ENCODE results near the gene CNTNAP1. TPM values are rescaled to one million over a fixed set of nuclear protein-coding genes. Genes with fewer than 3 reads are reported as not detected.
"Not testable (repeated sequence)": the region's sequence is repeated elsewhere in the genome, so short reads cannot be mapped to it uniquely, and the experiment has no call there.

CNTNAP1 gene
- total RNA-seq = 1 to 10 TPM; 2.9 to 3.8 TPM

- POLR2A ChIA-PET = no interaction called here
- CTCF ChIA-PET = interaction anchor here (1.5 to 1.6 kb wide), 2 partner anchors 10 to 18 kb away, joined by 3 to 4 read pairs; no protein-coding TSS in a partner anchor
Measured at GRCh38 chr17:42681976-42682721, at the start of gene CNTNAP1. Gene CNTNAP1, plus strand, starts transcription at chr17:42682531. Its CDS starts 299 bp downstream, at chr17:42682830.

DNA sequence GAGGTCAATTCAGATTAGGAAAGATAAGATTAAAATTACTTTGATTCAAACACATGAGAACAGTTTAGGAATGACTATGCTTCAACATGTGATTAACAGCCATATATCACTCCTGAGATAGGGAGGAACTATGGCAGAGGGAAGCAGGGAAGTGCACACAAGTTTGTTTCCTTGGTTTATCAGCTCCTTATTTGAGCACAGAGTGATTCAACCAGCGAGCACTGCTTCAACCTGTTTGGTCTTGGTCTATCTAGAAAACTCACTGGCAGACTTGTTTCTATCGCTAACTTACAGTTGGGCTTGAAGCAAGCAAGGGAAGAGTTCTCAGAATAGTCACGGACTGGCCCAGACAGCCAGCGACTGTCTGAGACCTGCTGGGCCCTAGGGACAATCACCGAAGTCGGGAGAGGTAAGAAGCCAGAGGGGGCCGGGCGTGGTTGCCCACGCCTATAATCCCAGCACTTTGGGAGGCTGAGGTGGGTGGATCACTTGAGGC, 49.3 kb upstream of the CNTNAP1 start:
- ChIA-PET CTCF (interaction anchor here (1.3 kb wide), 1 partner anchor 11 kb away, joined by 3 read pairs; no protein-coding TSS in a partner anchor), POLR2A (no interaction called here)

- CTCF ChIA-PET = no interaction called here
- POLR2A ChIA-PET = no interaction called here
Measured at GRCh38 chr17:42639525-42640113, 42.7 kb upstream of the CNTNAP1 start.

- ChIA-PET POLR2A (no interaction called here), CTCF (no interaction called here)
Measured at GRCh38 chr17:42640121-42640520, 42.2 kb upstream of the CNTNAP1 start.

DNA sequence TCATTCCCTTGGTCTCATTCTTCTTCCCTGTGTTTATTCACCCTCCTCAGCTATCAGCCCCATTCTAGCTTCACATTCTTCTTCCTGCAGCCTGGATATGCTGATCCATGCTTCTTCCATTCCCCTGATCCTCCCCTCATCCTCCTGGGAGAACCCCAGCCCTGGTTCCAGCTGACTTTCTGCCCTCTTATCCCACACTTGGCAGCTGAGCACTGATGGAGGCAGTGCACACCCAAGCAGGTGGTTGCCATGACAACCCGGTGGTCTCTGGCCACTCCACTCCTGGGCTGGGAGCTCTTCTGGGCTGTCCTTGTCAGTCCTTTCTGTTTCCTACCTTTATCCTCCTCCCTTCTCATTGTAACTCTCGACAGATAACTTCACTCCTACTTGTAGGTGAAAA, 40.0 kb upstream of the CNTNAP1 start:
- ChIA-PET CTCF (no interaction called here), POLR2A (no interaction called here)

- CTCF ChIA-PET = interaction anchor here (1.1 kb wide), 1 partner anchor 96 kb away, joined by 3 read pairs; no protein-coding TSS in a partner anchor
- POLR2A ChIA-PET = no interaction called here
Measured at GRCh38 chr17:42647778-42648177, 34.6 kb upstream of the CNTNAP1 start.

DNA sequence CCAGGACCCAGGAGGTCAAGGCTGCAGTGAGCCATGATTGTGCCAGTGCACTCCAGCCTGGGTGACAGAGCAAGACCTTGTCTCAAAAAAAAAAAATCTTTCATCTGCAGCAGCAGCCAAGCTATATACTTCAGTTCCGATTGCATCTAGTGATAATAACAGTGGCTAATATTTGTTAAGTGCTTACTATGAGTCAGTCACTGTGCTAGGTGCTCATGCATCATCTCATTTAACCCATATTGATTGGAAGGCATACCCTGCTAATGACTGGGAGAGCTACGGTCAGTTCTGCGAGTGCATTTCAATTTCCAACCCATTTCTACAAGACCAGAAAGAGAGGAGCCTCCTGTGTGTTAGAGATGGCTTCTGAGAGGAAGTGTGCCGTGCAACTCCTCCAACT, 30.9 kb upstream of the CNTNAP1 start:
- POLR2A ChIA-PET = no interaction called here
- CTCF ChIA-PET = interaction anchor here (0.6 kb wide), 1 partner anchor 273 kb away, joined by 3 read pairs; no protein-coding TSS in a partner anchor

DNA sequence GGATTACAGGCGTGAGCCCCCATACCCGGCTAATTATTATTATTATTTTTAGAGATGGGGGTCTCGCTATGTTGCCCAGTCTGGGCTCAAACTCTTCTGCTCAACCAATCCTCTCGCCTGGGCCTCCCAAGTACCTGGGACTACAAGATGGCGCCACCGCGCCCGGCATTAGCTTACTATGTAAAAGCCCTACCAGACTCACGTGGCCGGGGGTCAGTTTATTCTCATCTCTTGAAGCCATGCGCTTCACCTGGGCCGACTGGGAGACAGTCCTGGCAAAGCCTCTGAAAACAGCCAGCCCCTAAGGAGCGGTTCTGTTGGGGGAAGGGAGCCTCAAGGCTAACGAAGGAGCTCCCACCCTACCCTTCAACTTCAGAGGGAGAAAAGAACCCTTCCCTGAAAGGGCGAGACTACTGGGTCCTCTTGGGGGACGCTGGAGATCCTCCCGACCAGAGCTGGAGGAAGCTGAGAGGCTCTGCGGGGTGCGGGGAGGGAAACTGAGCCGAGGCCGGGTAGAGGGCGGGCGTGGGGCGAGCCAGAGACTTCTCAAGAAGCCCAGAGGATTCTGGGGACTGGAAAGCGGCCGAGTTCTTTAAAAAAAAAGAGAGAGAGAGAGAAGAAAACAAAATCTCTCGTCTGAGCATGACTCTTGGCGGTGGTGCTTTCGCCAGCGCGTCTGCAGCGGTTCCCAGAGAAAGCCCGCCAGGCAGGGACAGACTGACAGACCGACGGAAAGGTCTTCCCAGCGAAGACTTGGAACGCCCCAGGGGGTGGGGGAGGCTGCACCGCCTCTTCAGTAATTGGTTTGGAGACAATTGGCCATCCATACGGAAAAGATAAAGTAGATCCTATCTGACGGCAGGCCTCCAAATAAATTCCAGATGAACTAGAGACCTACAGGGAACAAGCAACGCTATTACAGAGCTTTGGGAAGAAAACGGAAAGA, 28.9 kb upstream of the CNTNAP1 start:
- ChIA-PET CTCF (interaction anchor here (1.2 kb wide), 1 partner anchor 34 kb away, joined by 3 read pairs; no protein-coding TSS in a partner anchor), POLR2A (no interaction called here)

DNA sequence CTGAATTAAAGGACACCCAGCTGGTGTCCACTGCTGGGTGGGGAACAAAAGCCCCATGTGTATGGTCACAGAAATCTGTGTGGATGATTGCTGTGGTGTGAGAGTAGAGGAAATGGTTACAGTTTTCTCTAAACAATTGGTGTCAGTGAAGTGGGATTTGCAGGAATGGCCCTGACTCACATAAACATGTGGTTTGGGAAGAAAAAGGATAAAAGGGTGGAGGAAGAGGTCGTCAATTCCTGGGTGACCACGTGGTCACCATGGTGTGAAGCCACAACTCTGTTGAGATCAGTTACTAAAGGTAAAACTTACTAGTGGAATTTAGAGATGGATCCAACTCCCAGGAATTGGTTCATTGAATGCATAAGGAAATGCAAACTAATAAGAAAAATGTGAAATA, 26.8 kb upstream of the CNTNAP1 start:
- ChIA-PET POLR2A (interaction anchor here (0.7 kb wide), 1 partner anchor 169 kb away, joined by 3 read pairs; no protein-coding TSS in a partner anchor), CTCF (no interaction called here)

DNA sequence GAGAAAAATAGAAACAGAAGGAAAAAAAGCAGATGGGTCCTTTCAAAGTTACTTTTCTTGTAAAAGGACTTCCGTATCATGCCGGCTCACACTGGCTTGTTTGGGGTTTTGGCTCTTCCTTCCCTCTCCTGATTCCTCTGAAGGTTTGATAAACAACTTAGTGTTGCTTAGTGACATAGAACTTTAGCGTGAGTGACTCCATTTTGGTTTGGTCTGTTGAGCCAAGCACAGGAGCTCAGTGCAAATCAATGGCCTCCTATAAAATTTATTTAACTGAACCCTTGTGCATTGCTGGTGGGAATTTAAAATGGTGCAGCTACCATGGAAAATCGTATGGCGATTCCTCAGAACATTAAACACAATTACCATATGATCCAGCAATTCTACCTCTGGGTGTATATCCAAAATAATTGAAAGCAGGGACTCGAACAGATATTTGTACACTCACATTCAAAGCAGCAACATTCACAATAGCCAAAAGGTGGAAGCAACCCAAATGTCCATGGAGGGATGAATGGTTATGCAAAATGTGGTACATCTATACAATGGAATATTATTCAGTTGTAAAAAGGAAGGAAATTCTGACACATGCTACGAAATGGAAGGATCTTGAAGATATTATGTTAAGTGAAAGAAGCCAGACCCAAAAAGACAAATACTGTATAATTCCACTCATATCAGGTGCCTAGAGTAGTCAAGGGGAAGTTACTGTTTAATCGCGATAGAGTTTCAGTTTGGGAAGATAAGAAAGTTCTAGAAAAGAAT, 24.3 kb upstream of the CNTNAP1 start:
- CTCF ChIA-PET = interaction anchor here (0.6 to 6.3 kb wide), 5 partner anchors 9 to 842 kb away, joined by 3 to 33 read pairs (median 4); partner anchors contain the start of gene PLEKHH3
- POLR2A ChIA-PET = interaction anchor here (0.6 kb wide), 1 partner anchor 212 kb away, joined by 3 read pairs; no protein-coding TSS in a partner anchor

- ChIA-PET CTCF (interaction anchor here (0.5 to 6.3 kb wide), 5 partner anchors 16 to 142 kb away, joined by 3 to 33 read pairs (median 3); partner anchors contain the start of gene PLEKHH3), POLR2A (interaction anchor here (0.6 to 1.3 kb wide), 2 partner anchors 9 to 213 kb away, joined by 3 to 5 read pairs; no protein-coding TSS in a partner anchor)
Measured at GRCh38 chr17:42659079-42659931, 23.0 kb upstream of the CNTNAP1 start, which contains the start of gene TUBG2. Gene TUBG2, plus strand, starts transcription at chr17:42659284. Its CDS starts 220 bp downstream, at chr17:42659504.

DNA sequence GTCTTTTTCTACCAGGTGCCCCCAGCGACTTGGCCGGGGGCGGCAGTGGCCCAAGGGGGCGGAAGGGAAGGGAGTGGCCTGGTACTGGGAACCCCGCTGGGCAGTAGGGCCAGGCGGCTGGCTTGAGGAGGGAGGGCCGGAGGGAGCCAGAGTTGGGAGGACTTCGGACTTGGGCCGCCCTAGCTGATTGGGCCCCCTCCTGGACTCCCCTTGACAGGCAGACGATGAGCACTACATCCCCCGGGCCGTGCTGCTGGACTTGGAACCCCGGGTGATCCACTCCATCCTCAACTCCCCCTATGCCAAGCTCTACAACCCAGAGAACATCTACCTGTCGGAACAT, 22.4 kb upstream of the CNTNAP1 start:
- CTCF ChIA-PET = interaction anchor here (0.9 to 6.3 kb wide), 3 partner anchors 15 to 104 kb away, joined by 3 to 33 read pairs (median 3); partner anchors contain the start of gene PLEKHH3
- POLR2A ChIA-PET = interaction anchor here (1.3 kb wide), 1 partner anchor 8 kb away, joined by 5 read pairs; no protein-coding TSS in a partner anchor

GRCh38 chr17:42660692-42661345, 21.5 kb upstream of the CNTNAP1 start:
- ChIA-PET CTCF (interaction anchor here (6.3 kb wide), 1 partner anchor 14 kb away, joined by 33 read pairs; the partner anchor contains the start of gene PLEKHH3), POLR2A (interaction anchor here (0.6 to 0.8 kb wide), 2 partner anchors 138 to 753 kb away, joined by 3 read pairs; partner anchors contain the start of genes CNTD1 and COA3)

GRCh38 chr17:42665581-42666001, 16.7 kb upstream of the CNTNAP1 start:
- CTCF ChIA-PET = no interaction called here
- POLR2A ChIA-PET = no interaction called here

GRCh38 chr17:42666126-42666525, 16.2 kb upstream of the CNTNAP1 start:
- CTCF ChIA-PET = interaction anchor here (1.1 kb wide), 1 partner anchor 10 kb away, joined by 3 read pairs; no protein-coding TSS in a partner anchor
- POLR2A ChIA-PET = not testable (repeated sequence)

- POLR2A ChIA-PET = interaction anchor here (1.4 kb wide), 1 partner anchor 8 kb away, joined by 5 read pairs; the partner anchor contains the start of gene TUBG2
- CTCF ChIA-PET = interaction anchor here (1.1 kb wide), 1 partner anchor 9 kb away, joined by 3 read pairs; no protein-coding TSS in a partner anchor
Measured at GRCh38 chr17:42667088-42667951, 15.0 kb upstream of the CNTNAP1 start.

Measured in activated CD8-positive, alpha-beta memory T cell treated with anti-CD3 and anti-CD28 coated beads for 36 hours (primary cell).